ENCODE measurements around the gene CDR2. TPM values are rescaled to one million over a fixed set of nuclear protein-coding genes. Genes with fewer than 3 reads are reported as not detected.

CDR2 gene
- total RNA-seq, 1 experiment from 2014 or later: 172 TPM

GRCh38 chr16:22329199-22329695 is 45.2 kb downstream of the CDR2 start:
- DNase-seq (ENCODE audit: low read depth): no peak
- in situ Hi-C loops (cut with HindIII; ENCODE audit: low pct_unique_long_range_greater_than_20kb, low sequenced_read_pairs): no loop called here

GRCh38 chr16:22328081-22328725 is 46.2 kb downstream of the CDR2 start:
- DNase-seq (ENCODE audit: low read depth): no peak
- in situ Hi-C loops (cut with HindIII; ENCODE audit: low pct_unique_long_range_greater_than_20kb, low sequenced_read_pairs): no loop called here

GRCh38 chr16:22327446-22327775 is 47.0 kb downstream of the CDR2 start:
- in situ Hi-C loops (cut with HindIII; ENCODE audit: low pct_unique_long_range_greater_than_20kb, low sequenced_read_pairs): no loop called here
- no peak for DNase-seq (ENCODE audit: low read depth)

GRCh38 chr16:22326771-22327445 is 47.5 kb downstream of the CDR2 start:
- DNase-seq (ENCODE audit: low read depth): no peak
- in situ Hi-C loops (cut with HindIII; ENCODE audit: low pct_unique_long_range_greater_than_20kb, low sequenced_read_pairs): no loop called here

GRCh38 chr16:22326369-22326652 is 48.1 kb downstream of the CDR2 start:
- no peak for DNase-seq (ENCODE audit: low read depth)
- in situ Hi-C loops (cut with HindIII; ENCODE audit: low pct_unique_long_range_greater_than_20kb, low sequenced_read_pairs): no loop called here

GRCh38 chr16:22325598-22326368 is 48.6 kb downstream of the CDR2 start:
- in situ Hi-C loops (cut with HindIII; ENCODE audit: low pct_unique_long_range_greater_than_20kb, low sequenced_read_pairs): no loop called here
- no peak for DNase-seq (ENCODE audit: low read depth)

GRCh38 chr16:22324787-22325597 is 49.4 kb downstream of the CDR2 start:
- in situ Hi-C loops (cut with HindIII; ENCODE audit: low pct_unique_long_range_greater_than_20kb, low sequenced_read_pairs): no loop called here
- no peak for DNase-seq (ENCODE audit: low read depth)

- DNase-seq (ENCODE audit: low read depth): no peak
- in situ Hi-C loops (cut with HindIII; ENCODE audit: low pct_unique_long_range_greater_than_20kb, low sequenced_read_pairs): no loop called here
These were observed 50.2 kb downstream of the CDR2 start for GRCh38 chr16:22323959-22324786.

- in situ Hi-C loops (cut with HindIII; ENCODE audit: low pct_unique_long_range_greater_than_20kb, low sequenced_read_pairs): no loop called here
- no peak for DNase-seq (ENCODE audit: low read depth)
These were observed 51.1 kb downstream of the CDR2 start for GRCh38 chr16:22323173-22323958.

GRCh38 chr16:22322741-22323140 is 51.7 kb downstream of the CDR2 start:
- in situ Hi-C loops (cut with HindIII; ENCODE audit: low pct_unique_long_range_greater_than_20kb, low sequenced_read_pairs): no loop called here
- no peak for DNase-seq (ENCODE audit: low read depth)

GRCh38 chr16:22322021-22322471 is 52.4 kb downstream of the CDR2 start:
- in situ Hi-C loops (cut with HindIII; ENCODE audit: low pct_unique_long_range_greater_than_20kb, low sequenced_read_pairs): no loop called here
- no peak for DNase-seq (ENCODE audit: low read depth)

- peak; percentile 59 for DNase-seq (ENCODE audit: low read depth)
- in situ Hi-C loops (cut with HindIII; ENCODE audit: low pct_unique_long_range_greater_than_20kb, low sequenced_read_pairs): no loop called here
These were observed 52.9 kb downstream of the CDR2 start for GRCh38 chr16:22321340-22322001.

- DNase-seq (ENCODE audit: low read depth): no peak
- in situ Hi-C loops (cut with HindIII; ENCODE audit: low pct_unique_long_range_greater_than_20kb, low sequenced_read_pairs): no loop called here
These were observed 53.7 kb downstream of the CDR2 start for GRCh38 chr16:22320572-22321339.

GRCh38 chr16:22318690-22319358 is 55.6 kb downstream of the CDR2 start:
- peak; percentile 46 for DNase-seq (ENCODE audit: low read depth)
- in situ Hi-C loops (cut with HindIII; ENCODE audit: low pct_unique_long_range_greater_than_20kb, low sequenced_read_pairs): no loop called here

GRCh38 chr16:22317625-22318024 is 56.8 kb downstream of the CDR2 start:
- in situ Hi-C loops (cut with HindIII; ENCODE audit: low pct_unique_long_range_greater_than_20kb, low sequenced_read_pairs): no loop called here
- no peak for DNase-seq (ENCODE audit: low read depth)

Measured in Caki2 (cell line).